Effector CD8-positive, alpha-beta T cell (primary cell): ENCODE results near the gene BEND3.
"Not testable (repeated sequence)": the region's sequence is repeated elsewhere in the genome, so short reads cannot be mapped to it uniquely, and the experiment has no call there.

Experiments used
- DNase-seq: peaks from one replicate; lab custom pipeline; 2025; lab: John Stamatoyannopoulos, UW
- total RNA-seq, 4 experiments: gene quantifications; one replicate each; lab custom pipeline; 2026; lab: John Stamatoyannopoulos, UW

The BEND3 gene
- 4.0 to 14.6 (median 6.0) reads per million in 4 experiments for total RNA-seq

DNA sequence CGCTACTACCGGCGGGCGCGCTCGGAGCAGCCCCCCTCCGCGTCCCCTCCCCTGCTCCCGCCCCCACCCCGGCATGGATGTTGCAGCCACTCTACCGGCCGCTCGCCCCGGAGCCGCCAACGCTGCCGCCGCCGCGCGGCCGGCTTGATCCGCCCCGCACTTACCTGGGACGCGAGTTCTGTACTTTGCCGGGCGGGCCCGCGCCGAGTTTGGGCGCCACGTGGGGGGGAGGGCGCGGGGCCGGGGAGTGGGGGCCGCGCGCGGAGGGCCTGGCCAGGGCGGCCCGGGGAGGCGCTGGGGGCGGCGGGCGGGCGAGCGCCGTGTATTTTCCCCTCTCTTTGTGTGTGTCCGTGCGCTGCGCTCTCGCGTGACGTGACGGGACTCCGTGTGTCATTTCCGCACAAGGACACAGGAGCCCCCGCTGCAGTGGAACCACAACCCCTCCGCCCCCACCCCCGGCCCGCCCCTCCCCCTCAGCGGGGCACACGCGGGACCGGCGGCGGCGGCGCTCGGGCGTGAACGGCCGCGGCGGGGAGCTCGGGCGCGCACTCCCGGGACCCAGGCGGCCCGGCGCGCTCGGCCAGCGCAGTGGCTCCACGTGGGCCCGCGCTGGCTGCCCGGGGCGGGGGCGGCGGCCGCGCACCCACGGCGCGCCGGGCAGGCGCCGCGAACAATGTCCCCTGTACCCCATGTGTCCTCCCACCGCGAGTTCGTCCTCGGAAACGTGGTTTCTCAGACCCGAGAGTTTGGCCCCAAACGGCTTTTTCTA lies at the start of gene BEND3:
BEND3 (minus strand) TSS at position 590 of the 769 bp plus-strand sequence. CDS start 16,230 bp downstream, outside the sequence.
- DNase-seq, result peak; percentile 14

DNA sequence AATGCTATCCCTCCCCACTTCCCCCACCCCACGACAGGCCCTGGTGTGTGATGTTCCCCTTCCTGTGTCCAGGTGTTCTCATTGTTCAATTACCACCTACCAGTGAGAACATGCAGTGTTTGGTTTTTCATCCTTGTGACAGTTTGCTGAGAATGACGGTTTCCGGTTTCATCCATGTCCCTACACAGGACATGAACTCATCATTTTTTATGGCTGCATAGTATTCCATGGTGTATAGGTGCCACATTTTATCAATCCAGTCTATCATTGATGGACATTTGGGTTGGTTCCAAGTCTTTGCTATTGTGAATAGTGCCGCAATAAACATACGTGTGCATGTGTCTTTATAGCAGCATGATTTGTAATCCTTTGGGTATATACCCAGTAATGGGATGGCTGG lies 49.0 kb upstream of the BEND3 start:
- not testable (repeated sequence) for DNase-seq

DNA sequence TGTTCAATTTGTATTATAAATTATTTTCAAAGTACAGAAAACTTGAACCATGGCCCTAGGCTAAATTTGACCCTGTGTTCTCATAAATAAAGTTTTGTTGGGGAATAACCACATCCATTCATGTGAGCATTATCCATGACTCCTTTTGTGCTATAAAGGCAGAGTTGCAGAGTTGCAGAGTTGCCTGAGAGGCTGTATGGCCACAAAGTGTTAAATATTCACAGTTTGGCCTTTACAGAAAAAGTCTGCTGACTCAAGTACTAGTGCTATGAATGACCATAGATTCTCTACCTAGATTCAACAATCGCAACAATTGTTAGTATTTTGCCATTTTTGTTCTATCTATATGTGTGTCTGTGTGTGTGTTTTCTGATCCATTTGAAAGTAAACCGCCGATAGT lies 46.2 kb upstream of the BEND3 start:
- no peak for DNase-seq

DNA sequence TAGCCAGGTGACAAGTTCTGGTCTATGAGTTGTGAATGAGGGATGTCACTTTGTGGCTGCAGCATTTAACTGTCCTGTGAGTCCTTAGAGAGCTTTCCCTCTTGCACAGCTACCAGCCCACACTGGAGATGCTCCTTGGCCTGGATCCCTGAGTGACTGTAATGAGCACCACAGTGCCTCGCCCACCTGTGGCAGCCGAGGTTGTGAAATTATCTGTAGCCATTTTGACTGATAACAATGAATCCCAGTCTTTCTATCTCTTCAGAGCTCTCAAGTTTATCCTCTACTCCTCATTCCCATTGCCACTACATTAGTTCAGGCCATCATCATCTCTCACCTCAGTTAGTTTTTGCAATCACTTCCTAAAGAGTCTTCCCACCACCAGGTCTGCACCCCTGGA lies 41.3 kb upstream of the BEND3 start:
- DNase-seq, result no peak

DNA sequence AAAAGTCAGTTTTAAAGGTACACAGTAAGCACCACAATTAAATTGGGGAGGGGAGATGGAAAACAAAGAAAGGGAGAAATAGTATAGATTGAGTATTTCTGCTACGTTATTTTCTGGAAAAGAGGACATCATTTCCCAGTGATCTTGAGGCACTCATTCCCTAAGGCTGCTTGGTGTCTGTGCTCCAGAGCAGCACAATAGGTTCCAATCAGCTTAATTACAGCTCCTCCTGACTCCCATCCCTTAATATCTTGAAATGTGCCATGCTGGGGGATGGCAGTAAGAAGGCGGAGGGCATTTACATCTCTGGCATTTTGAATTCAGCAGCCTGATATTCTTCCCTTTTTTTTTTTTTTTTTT lies 39.5 kb upstream of the BEND3 start:
- no peak for DNase-seq

DNA sequence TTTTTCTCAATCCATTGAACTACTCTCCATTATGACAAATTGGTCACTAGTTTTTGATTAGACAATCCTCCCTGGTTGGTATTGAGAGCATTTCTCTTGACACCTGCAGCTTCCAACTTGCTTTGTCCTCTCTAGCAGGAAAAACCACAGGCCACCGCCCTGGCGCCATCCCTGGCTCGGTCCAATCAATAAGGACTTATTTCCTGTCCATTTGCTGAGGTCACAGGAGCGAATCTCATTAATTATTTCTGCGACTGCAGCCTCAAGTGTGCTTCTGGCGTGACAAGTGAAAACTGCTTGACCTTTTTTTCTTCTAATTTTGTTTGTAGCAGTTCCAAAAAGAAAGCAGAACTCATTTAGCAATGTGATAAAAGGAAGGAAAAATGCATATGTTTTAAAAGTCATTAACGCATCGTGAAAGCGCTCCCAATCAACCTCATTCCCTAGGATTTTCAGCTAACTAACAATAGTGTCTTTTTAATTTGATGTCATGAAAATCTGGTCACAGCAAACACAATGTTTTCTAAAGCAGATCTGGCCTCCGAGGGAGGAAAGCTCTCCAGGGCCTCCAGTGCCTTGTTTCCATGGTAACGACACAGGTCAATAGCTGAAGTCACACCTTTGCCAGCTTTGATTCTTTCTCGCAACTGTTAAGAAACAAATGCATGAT lies 39.0 kb upstream of the BEND3 start:
- no peak for DNase-seq

DNA sequence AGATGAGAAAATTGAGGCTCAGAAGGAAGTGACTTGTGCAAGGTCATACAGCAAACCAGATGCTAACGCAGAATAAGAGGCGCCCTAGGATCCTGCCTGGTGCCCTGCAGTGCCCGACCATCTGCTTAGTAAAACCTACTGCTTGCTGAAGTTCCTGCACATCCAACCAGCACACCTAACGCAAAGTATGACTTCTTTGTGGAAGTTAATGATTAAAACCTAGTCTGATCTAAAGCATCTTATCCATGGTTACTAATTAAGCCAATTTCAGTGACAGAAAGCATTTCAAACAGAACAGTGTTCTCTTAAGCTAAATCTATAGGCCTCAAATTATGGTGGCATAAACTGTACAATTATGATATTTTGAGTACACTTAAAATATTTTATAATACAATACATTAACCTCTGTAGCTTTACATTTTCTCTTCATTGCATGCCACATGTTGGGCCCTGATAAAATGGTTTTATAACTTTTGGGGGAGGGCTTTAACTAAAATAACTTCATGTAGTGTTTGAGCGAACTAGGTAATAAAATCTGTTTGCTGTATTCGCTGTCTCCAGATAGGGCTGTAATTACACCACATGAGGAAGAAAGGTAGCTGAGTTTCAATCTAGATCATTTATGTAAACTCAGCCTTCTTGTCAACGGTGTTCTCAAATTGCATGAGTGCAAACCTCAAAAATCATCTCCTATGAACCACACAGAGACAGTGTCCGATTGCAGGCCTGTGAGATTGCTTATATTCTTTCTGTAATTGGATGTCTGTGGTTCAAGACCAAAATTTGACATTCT lies 37.5 kb upstream of the BEND3 start:
- DNase-seq, result no peak

DNA sequence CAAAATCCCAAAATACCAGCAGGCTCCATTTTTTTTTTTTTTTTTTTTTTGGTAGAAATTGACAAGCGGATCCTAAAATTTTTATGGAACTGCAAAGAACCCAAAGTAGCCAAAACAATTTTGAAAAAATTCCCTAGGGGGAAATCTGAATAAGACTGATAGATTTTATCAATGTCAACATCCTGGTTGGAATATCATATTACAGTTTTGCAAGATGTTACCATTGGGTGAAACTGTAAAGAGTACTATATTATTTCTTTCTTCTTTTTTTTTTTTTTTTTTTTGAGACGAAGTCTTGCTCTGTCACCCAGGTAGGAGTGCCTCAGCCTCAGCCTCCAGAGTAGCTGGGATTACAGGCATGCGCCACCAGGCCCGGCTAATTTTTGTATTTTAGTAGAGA lies 29.4 kb upstream of the BEND3 start:
- no peak for DNase-seq

DNA sequence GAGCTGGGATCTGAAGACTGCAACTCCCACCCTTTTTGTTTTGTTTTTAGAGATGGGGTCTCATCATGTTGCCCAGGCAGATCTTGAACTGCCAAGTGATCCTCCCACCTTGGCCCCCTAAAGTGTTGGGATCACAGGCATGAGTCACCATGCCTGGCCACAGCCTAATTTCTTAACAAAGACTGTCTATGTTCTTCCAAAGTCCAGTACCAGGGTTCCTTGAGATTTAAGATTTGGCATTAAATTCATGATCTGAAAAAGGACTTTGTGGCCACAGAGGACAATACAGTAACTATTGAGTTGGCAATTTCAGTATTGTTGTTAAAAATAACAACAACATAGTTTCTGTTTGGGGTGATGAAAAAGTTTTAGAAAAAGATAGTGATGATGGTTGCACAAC lies 28.7 kb upstream of the BEND3 start:
- DNase-seq, result no peak

DNA sequence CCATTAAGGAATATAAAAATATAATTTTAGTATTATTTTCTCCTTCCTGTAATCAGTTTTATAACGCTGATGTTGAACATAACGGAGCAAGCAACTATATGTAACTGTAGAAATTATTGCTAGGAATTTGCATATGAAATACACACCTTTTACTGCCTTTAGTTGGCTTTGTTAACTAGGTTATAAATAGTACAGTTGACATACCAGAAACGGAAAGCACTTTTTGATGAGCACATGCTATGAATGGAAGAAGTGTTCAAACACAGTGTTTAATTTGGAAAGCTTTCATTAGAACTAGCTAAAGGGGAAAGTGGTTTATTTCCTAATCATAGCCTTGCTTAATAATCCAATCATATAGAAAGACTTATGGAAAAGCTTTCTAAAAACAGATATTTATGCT lies 25.3 kb upstream of the BEND3 start:
- DNase-seq, result no peak

DNA sequence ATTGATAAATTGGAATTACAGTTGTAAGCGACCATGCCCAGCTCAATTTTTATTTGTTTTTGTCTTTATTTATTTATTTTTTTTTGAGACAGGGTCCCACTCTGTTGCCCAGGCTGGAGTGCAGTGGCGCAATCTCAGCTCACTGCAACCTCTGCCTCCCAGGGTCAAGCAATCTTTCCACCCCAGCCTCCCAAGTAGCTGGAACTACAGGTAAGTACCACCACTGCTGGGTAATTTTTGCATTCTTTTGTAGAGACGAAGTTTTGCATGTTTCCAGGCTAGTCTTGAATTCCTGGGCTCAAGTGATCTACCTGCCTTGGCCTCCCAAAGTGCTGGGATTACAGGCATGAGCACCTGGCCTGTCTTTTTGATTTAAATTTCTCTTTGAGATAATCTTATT lies 21.0 kb upstream of the BEND3 start:
- not testable (repeated sequence) for DNase-seq

DNA sequence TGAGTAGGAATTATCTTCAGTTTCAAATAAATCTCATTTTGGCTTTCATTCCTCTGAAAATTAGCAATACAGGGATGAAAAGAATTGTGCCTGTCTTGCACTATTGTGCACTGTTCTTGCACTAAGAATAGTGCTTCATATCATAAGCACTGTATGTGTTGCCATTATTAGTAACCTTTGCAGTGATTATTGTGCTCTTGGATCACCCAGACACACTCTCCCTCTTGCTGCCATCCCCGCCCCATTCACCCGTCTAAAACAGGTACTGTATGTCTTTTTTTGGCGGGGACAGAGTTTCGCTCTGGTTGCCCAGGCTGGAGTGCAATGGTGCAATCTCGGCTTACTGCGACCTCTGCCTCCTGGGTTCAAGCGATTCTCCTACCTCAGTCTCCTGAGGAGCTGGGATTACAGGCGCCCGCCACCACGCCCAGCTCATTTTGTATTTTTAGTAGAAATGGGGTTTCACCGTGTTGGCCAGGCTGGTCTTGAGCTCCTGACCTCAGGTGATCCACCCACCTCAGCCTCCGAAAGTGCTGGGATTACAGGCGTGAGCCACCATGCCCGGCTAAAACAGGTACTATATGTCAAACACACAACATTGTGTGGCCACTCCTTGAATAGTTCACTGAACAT lies 19.8 kb upstream of the BEND3 start:
- DNase-seq, result not testable (repeated sequence)

DNA sequence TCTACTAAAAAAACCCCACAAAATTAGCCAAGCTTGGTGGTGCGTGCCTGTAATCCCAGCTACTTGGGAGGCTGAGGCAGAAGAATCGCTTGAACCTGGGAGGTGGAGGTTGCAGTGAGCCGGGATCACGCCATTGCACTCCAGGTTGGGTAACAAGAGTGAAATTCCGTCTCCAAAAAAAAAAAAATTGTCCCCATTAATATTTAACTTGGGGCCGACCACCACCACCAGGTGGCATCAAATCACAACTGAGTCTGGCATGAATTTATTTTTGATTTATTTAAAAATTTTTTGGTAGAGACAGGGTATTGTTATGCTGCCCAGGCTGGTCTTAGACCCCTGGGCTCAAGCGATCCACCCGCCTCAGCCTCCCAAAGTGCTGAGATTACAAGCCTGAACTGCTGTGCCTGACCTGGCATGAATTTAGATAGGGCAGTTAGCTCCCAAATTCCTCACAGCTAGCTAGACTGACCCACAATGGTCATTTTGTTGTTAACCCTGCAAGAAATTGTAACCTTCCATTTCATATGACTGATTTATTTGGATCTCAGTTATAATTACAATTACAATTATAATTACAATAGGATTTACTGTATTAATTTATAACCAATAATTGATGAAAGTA lies 17.1 kb upstream of the BEND3 start:
- no peak for DNase-seq

DNA sequence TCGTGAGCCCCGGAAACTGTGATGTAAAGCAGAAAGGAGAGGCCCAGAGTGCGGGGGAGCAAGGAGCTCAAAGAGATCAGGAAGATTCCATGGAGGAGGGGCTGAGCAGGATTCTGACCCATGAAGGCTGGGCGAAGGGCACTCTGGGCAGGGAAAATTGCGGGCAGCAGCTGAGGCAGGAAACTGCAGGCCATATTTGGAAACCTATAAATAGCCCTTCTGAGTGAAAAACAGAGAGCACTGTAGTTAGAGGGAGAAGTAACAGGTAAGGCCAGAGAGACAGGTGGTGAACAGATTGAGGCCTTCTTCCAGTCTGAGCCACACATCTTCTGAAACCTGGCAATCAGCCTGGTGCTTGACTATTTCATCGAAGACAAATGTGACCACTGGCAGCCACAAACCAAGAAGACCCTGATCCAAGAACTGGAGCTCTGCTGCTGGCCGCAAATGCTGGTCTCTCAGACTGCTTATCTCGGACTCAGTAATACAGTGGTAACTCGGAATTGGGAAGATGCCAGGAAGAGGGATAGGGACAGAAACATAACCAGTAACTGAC lies 14.1 kb upstream of the BEND3 start:
- no peak for DNase-seq

DNA sequence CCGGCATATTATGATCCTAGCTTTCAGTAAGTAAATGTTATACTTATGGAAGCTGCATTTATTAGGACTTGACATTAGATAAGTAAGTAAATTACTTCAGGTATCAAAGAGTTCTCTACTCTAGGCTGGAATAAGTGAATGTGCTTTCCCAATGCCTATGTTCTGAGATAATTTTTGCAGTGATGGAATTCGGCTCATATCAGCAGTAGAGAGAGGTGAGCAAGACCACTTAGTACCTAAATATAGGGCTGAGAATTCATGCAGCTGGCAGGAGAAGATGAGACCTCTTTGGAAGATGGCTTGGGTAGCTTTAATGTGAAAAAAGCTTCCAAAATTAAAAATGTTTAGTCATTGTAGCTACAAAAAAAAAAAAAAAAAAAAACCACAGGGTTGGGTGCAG lies 13.3 kb upstream of the BEND3 start:
- no peak for DNase-seq

DNA sequence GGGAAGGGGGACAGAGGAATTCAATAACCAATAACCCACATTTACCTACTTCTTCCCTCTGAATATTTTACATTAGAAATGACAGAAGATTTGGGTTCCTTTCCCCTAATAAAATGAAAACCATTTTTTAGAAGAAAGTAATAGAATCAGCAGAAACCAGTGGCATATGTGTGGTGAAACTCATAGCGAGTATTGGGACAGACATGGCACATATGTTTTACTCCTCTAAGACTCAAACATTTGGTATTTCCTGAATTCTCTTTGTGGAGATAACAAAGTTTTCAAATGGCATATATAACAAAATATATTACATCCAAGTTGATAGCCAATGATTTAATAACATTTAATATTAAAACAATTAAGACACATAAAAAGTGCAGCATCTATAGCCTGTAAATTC lies 12.9 kb upstream of the BEND3 start:
- no peak for DNase-seq

DNA sequence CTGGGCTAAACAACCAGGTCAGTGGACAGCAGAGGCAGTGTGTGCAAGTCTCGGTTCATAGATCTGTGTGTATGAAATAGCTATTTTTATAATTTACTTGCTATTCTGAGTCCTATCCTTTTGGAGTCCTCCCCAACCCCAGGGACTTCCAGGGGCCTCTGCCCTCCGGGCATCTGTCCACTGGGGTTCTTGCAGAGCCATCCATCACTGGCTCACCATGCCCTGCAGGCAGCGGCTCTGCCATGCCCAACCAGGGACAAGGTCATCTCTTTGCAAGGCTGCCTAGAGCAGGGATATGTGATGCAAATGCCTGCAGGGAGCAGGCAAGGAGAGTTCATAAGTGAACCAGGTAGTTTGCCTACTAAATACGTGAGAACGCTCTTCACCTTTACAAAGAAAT lies 10.5 kb upstream of the BEND3 start:
- DNase-seq, result no peak

DNA sequence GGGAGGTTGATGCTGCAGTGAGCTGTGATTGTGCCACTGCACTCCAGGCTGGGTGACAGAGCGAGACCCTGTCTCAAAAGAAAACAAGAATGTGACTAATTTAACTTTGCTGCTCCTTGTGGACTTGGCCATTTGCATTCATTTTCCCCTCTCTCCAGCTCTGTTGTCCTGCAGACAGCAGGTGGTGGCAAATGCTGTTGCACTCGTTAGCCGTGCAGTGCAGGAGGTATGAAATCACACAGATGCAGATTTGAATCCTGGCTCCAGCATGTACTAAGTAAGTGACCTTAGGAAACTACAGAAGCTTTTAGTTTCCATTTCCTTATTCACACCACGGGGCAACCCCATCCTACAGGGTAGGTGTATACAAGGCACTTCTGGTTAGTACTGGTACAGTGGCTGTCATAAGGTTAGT lies 9.6 kb upstream of the BEND3 start:
- DNase-seq, result no peak

DNA sequence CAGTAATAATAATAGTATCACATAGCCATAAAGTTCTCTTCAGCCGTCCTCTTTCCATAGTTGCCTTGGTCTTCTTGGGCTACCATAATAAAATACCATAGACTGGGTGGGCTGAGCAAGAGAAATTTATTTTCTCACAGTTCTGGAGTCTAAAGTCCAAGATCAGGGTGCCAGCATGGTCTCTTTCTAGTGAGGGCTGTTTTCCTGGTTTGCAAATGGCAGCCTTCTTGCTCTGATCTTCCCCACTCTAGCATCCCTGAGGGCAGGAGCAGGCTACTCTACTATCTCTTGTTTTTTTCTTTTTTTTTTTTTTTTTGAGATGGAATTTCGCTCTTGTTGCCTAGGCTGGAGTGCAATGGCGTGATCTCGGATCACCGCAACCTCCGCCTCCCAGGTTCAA lies 8.2 kb upstream of the BEND3 start:
- no peak for DNase-seq

DNA sequence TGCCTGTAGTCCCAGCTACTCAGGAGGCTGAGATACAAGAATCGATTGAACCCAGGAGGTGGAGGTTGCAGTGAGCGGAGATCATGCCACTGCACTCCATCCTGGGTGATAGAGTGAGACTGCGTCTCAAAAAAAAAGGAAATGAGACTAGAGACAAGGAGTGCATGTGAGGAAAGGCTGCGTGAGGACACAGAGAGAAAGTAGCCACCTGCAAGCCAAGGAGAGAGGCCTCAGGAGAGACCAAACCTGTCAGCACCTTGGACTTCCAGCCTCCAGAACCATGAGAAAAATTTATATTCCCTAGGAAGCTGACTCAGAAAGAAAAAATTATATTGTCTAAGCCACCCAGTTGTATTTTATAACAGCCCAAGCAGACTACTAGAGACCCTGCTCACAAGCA lies 7.4 kb upstream of the BEND3 start:
- no peak for DNase-seq

DNA sequence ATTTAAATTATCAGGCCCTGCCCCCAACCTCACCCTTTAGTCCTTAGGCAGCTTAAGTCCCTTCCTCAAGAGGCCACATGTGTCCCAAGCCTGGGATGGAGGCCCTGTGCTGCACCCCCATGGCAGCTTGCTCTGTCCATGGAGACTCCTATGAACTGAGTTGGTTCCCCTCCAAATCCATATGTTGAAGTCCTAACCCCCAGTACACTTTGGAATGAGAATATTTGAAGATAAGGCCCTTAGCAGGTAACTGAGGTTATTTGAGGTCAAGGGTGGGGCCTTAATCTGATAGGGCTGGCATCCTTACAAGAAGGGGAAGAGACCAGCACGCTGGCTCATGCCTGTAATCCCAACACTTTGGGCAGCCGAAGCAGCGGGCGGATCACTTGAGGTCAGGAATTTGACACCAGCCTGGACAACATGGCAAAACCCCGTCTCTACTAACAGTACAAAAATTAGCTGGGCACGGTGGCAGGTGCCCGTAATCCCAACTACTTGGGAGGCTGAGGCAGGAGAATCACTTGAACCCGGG lies 6.7 kb upstream of the BEND3 start:
- DNase-seq, result no peak
